OCI-LY3 (cell line): ENCODE data around the gene OS9.

Experiments used
- CTCF ChIP-seq: fragments of 200-600, 300-600 bp; sonication (generic); IDR thresholded peaks from 2 replicates; pipeline ENCODE4 v1.5.1; 2014; ENCODE audit warnings: antibody characterized with exemption, low read length, low read depth
- EZH2phosphoT487 ChIP-seq: fragments of 200-600 bp; shearing (Covaris generic); IDR thresholded peaks from 2 replicates; pipeline ENCODE4 v1.6.1; 2018; ENCODE audit warnings: antibody characterized with exemption, mixed run types, low read depth

DNA sequence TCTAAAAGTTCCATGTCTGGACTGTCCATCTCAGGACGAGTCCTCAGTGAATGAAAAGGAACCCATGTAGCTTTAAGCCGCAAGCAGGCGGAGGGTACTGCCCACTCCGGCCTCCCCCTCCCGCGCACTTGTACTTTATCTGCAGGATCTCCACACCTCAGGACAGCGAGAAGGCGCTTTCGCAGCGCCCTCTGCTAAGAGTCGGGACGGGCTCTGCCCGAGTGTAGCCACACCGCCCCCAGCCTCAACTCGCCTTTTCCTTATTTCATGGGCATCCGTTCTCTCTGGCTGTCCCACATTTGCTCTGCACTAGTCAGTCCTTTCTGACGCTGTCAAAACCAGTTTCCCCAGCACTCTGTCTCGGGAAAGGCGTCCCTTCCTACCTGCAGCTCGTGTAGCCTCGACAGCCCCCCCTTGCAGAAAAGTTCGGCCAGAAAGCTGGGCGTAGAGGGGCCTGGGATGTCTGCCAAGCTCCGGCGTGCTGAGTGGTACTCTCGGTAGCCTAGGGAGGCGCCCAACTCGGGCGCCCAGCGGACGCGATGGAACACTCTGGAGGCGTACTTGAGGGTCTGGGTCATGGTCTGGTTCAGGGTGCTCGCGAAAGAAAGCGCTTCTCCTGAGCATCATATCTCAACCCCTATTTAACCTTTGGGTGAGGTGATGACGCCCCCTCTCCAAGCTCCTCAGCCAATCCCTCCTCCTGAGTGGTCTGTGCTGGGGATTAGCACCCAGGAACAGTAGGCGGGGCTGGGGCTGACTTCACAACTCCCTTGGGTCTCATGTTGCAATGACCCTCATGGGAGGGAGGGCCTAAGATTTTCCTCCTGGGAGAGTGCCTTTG, 72.8 kb downstream of the OS9 start, which contains the start of gene CYP27B1:
- TF ChIP-seq CTCF (no peak), EZH2phosphoT487 (no peak)
